ENCODE measurements around the gene FAM210A. TPM values are rescaled to one million over a fixed set of nuclear protein-coding genes. Genes with fewer than 3 reads are reported as not detected.
"Not testable (repeated sequence)": the region's sequence is repeated elsewhere in the genome, so short reads cannot be mapped to it uniquely, and the experiment has no call there.

The FAM210A gene
- total RNA-seq = 10 to 100 TPM; 24.9 to 29.4 TPM

- intact Hi-C loops (cut with micrococcal nuclease) = loop anchor here (1.0 to 10.0 kb wide), 8 partner anchors 114 to 1349 kb away; partner anchors contain the start of genes AFG3L2, CEP76, LDLRAD4 and PSMG2
Observed at GRCh38 chr18:13726232-13726971, at the start of gene FAM210A, which contains the start of gene RNMT. TSS of gene FAM210A (minus strand) at chr18:13726558. CDS start at chr18:13682077, 44,481 bp downstream. TSS of gene RNMT (plus strand) at chr18:13726673. CDS start at chr18:13731518, 4,845 bp downstream.

GRCh38 chr18:13775058-13775457 is 48.7 kb upstream of the FAM210A start:
- Mint-ChIP-seq H3K36me3 (no peaks in the 10 kb centered on the region), H3K9me3 (peaks cover 21% of the 10 kb centered on the region), H3K27me3 (peaks cover 8% of the 10 kb centered on the region), H3K4me1 (ENCODE audit: low read depth) (no peaks in the 10 kb centered on the region), H3K4me3 (no peak overlapping the region), H3K27ac (no peak overlapping the region)
- ChIA-PET POLR2A (no interaction called here), CTCF (no interaction called here)
- intact Hi-C loops (cut with micrococcal nuclease) = no loop called here
- no peak for DNase-seq

More at GRCh38 chr18:13726232-13726971, at the start of gene FAM210A, which contains the start of gene RNMT:
- Mint-ChIP-seq H3K4me3 (peak within 1 kb of the TSS; percentile 83), H3K36me3 (peaks cover 4% of the 10 kb centered on the region), H3K27me3 (no peaks in the 10 kb centered on the region), H3K9me3 (no peaks in the 10 kb centered on the region), H3K4me1 (ENCODE audit: low read depth) (peaks cover 61% of the 10 kb centered on the region), H3K27ac (peak within 1 kb of the TSS; percentile 89)
- DNase-seq = peak; percentile 96
- ChIA-PET CTCF (interaction anchor here (0.7 to 1.7 kb wide), 8 partner anchors 12 to 510 kb away, joined by 3 to 8 read pairs (median 3); no protein-coding TSS in a partner anchor), POLR2A (interaction anchor here (0.5 to 2.4 kb wide), 6 partner anchors 11 to 1349 kb away, joined by 3 to 13 read pairs (median 5); partner anchors contain the start of gene AFG3L2)

- intact Hi-C loops (cut with micrococcal nuclease) = no loop called here
- CTCF ChIA-PET = no interaction called here
- Mint-ChIP-seq H3K4me1 (ENCODE audit: low read depth) (peaks cover 4% of the 10 kb centered on the region), H3K27ac (no peak overlapping the region), H3K9me3 (peaks cover 54% of the 10 kb centered on the region), H3K27me3 (no peaks in the 10 kb centered on the region), H3K4me3 (no peak overlapping the region), H3K36me3 (peaks cover 72% of the 10 kb centered on the region)
- POLR2A ChIA-PET = no interaction called here
- no peak for DNase-seq
Observed at GRCh38 chr18:13762690-13763439, 36.5 kb upstream of the FAM210A start.

GRCh38 chr18:13760047-13760446 is 33.7 kb upstream of the FAM210A start:
- no peak for DNase-seq
- H3K36me3 Mint-ChIP-seq = peaks cover 89% of the 10 kb centered on the region
- peaks cover 4% of the 10 kb centered on the region for H3K4me1 Mint-ChIP-seq (ENCODE audit: low read depth)
- no peak overlapping the region for H3K27ac Mint-ChIP-seq
- ChIA-PET CTCF (no interaction called here), POLR2A (no interaction called here)
- no peaks in the 10 kb centered on the region for H3K27me3 Mint-ChIP-seq
- H3K9me3 Mint-ChIP-seq = peaks cover 30% of the 10 kb centered on the region
- no peak overlapping the region for H3K4me3 Mint-ChIP-seq
- intact Hi-C loops (cut with micrococcal nuclease) = no loop called here

GRCh38 chr18:13758622-13759021 is 32.3 kb upstream of the FAM210A start:
- no peaks in the 10 kb centered on the region for H3K27me3 Mint-ChIP-seq
- no peak overlapping the region for H3K4me3 Mint-ChIP-seq
- H3K4me1 Mint-ChIP-seq (ENCODE audit: low read depth) = peaks cover 4% of the 10 kb centered on the region
- DNase-seq = no peak
- H3K36me3 Mint-ChIP-seq = peaks cover 88% of the 10 kb centered on the region
- intact Hi-C loops (cut with micrococcal nuclease) = no loop called here
- ChIA-PET POLR2A (no interaction called here), CTCF (no interaction called here)
- H3K27ac Mint-ChIP-seq = no peak overlapping the region
- peaks cover 16% of the 10 kb centered on the region for H3K9me3 Mint-ChIP-seq

GRCh38 chr18:13756671-13757070 is 30.3 kb upstream of the FAM210A start:
- CTCF ChIA-PET = no interaction called here
- Mint-ChIP-seq H3K36me3 (peaks cover 78% of the 10 kb centered on the region), H3K27me3 (no peaks in the 10 kb centered on the region), H3K9me3 (peaks cover 4% of the 10 kb centered on the region), H3K27ac (no peak overlapping the region), H3K4me1 (ENCODE audit: low read depth) (peaks cover 4% of the 10 kb centered on the region), H3K4me3 (no peak overlapping the region)
- DNase-seq = no peak
- intact Hi-C loops (cut with micrococcal nuclease) = no loop called here
- POLR2A ChIA-PET = no interaction called here

GRCh38 chr18:13756261-13756660 is 29.9 kb upstream of the FAM210A start:
- DNase-seq = no peak
- Mint-ChIP-seq H3K4me3 (no peak overlapping the region), H3K36me3 (peaks cover 78% of the 10 kb centered on the region), H3K27ac (no peak overlapping the region), H3K27me3 (no peaks in the 10 kb centered on the region), H3K4me1 (ENCODE audit: low read depth) (peaks cover 4% of the 10 kb centered on the region), H3K9me3 (peaks cover 2% of the 10 kb centered on the region)
- ChIA-PET CTCF (no interaction called here), POLR2A (no interaction called here)
- intact Hi-C loops (cut with micrococcal nuclease) = no loop called here

- H3K27ac Mint-ChIP-seq; H3K9me3 Mint-ChIP-seq; DNase-seq; H3K4me3 Mint-ChIP-seq; POLR2A ChIA-PET; H3K27me3 Mint-ChIP-seq; intact Hi-C loops (cut with micrococcal nuclease); H3K4me1 Mint-ChIP-seq (ENCODE audit: low read depth): not testable (repeated sequence)
- CTCF ChIA-PET = interaction anchor here (2.1 kb wide), 1 partner anchor 15 kb away, joined by 6 read pairs; no protein-coding TSS in a partner anchor
- peaks cover 82% of the 10 kb centered on the region for H3K36me3 Mint-ChIP-seq
Observed at GRCh38 chr18:13751599-13751998, 25.2 kb upstream of the FAM210A start.

GRCh38 chr18:13746633-13747032 is 20.3 kb upstream of the FAM210A start:
- ChIA-PET CTCF (interaction anchor here (0.6 kb wide), 1 partner anchor 1003 kb away, joined by 4 read pairs; no protein-coding TSS in a partner anchor), POLR2A (no interaction called here)
- Mint-ChIP-seq H3K27ac (no peak overlapping the region), H3K27me3 (no peaks in the 10 kb centered on the region), H3K36me3 (peaks cover 79% of the 10 kb centered on the region), H3K4me1 (ENCODE audit: low read depth) (peaks cover 5% of the 10 kb centered on the region), H3K4me3 (no peak overlapping the region), H3K9me3 (no peaks in the 10 kb centered on the region)
- intact Hi-C loops (cut with micrococcal nuclease) = no loop called here
- no peak for DNase-seq

GRCh38 chr18:13745696-13746095 is 19.3 kb upstream of the FAM210A start:
- peaks cover 73% of the 10 kb centered on the region for H3K36me3 Mint-ChIP-seq
- H3K27me3 Mint-ChIP-seq = no peaks in the 10 kb centered on the region
- ChIA-PET CTCF (no interaction called here), POLR2A (no interaction called here)
- no peak overlapping the region for H3K27ac Mint-ChIP-seq
- intact Hi-C loops (cut with micrococcal nuclease) = no loop called here
- no peaks in the 10 kb centered on the region for H3K9me3 Mint-ChIP-seq
- peaks cover 5% of the 10 kb centered on the region for H3K4me1 Mint-ChIP-seq (ENCODE audit: low read depth)
- DNase-seq = no peak
- no peak overlapping the region for H3K4me3 Mint-ChIP-seq

GRCh38 chr18:13735681-13736080 is 9.3 kb upstream of the FAM210A start:
- DNase-seq = no peak
- H3K4me3 Mint-ChIP-seq = no peak overlapping the region
- H3K27ac Mint-ChIP-seq = no peak overlapping the region
- intact Hi-C loops (cut with micrococcal nuclease) = no loop called here
- no peaks in the 10 kb centered on the region for H3K9me3 Mint-ChIP-seq
- CTCF ChIA-PET = interaction anchor here (1.4 kb wide), 1 partner anchor 15 kb away, joined by 6 read pairs; no protein-coding TSS in a partner anchor
- peaks cover 7% of the 10 kb centered on the region for H3K4me1 Mint-ChIP-seq (ENCODE audit: low read depth)
- peaks cover 53% of the 10 kb centered on the region for H3K36me3 Mint-ChIP-seq
- H3K27me3 Mint-ChIP-seq = no peaks in the 10 kb centered on the region
- POLR2A ChIA-PET = no interaction called here

GRCh38 chr18:13730481-13730880 is 4.1 kb upstream of the FAM210A start:
- H3K4me1 Mint-ChIP-seq (ENCODE audit: low read depth) = peaks cover 39% of the 10 kb centered on the region
- ChIA-PET CTCF (no interaction called here), POLR2A (no interaction called here)
- no peak overlapping the region for H3K4me3 Mint-ChIP-seq
- no peak overlapping the region for H3K27ac Mint-ChIP-seq
- H3K36me3 Mint-ChIP-seq = peaks cover 23% of the 10 kb centered on the region
- no peak for DNase-seq
- intact Hi-C loops (cut with micrococcal nuclease) = no loop called here
- no peaks in the 10 kb centered on the region for H3K9me3 Mint-ChIP-seq
- no peaks in the 10 kb centered on the region for H3K27me3 Mint-ChIP-seq
